Spleen (tissue), 11 donors: ENCODE data around the gene NOXO1. TPM values are rescaled to one million over a fixed set of nuclear protein-coding genes. Genes with fewer than 3 reads are reported as not detected.

Experiments used
- DNase-seq: peaks from one replicate; pipeline ENCODE4 v3.0.0-alpha.2; 2020
- H3K27ac ChIP-seq, 8 donors: fragments of 200-600 bp; sonication (generic) in 7 of 8; 1 replicate in 4 of 8; 2 replicates in 4 of 8; pipeline versions ENCODE4 v1.5.0 to v1.8.0; 2016 to 2021; ENCODE audit warnings: inconsistent platforms in 4 of 8, mild to moderate bottlenecking in 4 of 8, moderate library complexity in 1 of 8
- H3K27me3 ChIP-seq, 7 donors: fragments of 200-600 bp; sonication (generic) in 6 of 7; replicated peaks in 1 of 7; 1 replicate in 4 of 7; 2 replicates in 3 of 7; pipeline versions ENCODE4 v1.5.0 to v1.8.0; 2016 to 2021; ENCODE audit warnings: inconsistent platforms in 3 of 7, mild to moderate bottlenecking in 1 of 7
- H3K36me3 ChIP-seq, 6 donors: fragments of 200-600 bp; sonication (generic) in 5 of 6; 1 replicate in 4 of 6; 2 replicates in 2 of 6; pipeline versions ENCODE4 v1.5.0 to v1.8.0; 2016 to 2021; ENCODE audit warnings: inconsistent platforms in 2 of 6
- H3K4me1 ChIP-seq, 6 donors: fragments of 200-600 bp; sonication (generic) in 5 of 6; 1 replicate in 3 of 6; 2 replicates in 3 of 6; pipeline versions ENCODE4 v1.5.0 to v1.8.0; 2016 to 2021; ENCODE audit warnings: inconsistent platforms in 3 of 6
- H3K4me3 ChIP-seq, 8 donors: fragments of 200-600 bp; sonication (generic) in 7 of 8; 1 replicate in 4 of 8; 2 replicates in 4 of 8; pipeline versions ENCODE4 v1.5.0 to v1.8.0; 2016 to 2021; ENCODE audit warnings: inconsistent platforms in 4 of 8, mild to moderate bottlenecking in 4 of 8, moderate library complexity in 2 of 8
- H3K9me3 ChIP-seq, 8 donors: fragments of 200-600 bp; sonication (generic) in 7 of 8; 1 replicate in 4 of 8; 2 replicates in 4 of 8; pipeline versions ENCODE4 v1.5.0 to v1.8.0; 2016 to 2021; ENCODE audit warnings: inconsistent platforms in 4 of 8
- CTCF ChIP-seq, 11 experiments: fragments of 200-600 bp in 7 of 11; fragments of 450-650 bp in 4 of 11; sonication (generic) in 4 of 11; IDR thresholded peaks in 8 of 11; conservative IDR thresholded peaks in 3 of 11; 1 replicate in 7 of 11; 2 replicates in 4 of 11; pipeline versions ENCODE4 v1.4.0 to v1.8.0; 2016 to 2021; ENCODE audit warnings: antibody characterized with exemption in 11 of 11, inconsistent platforms in 4 of 11, mild to moderate bottlenecking in 1 of 11
- POLR2A ChIP-seq, 3 donors: fragments of 450-650 bp; IDR thresholded peaks; one replicate each; pipeline ENCODE4 v1.5.1; 2017; ENCODE audit warnings: antibody characterized with exemption in 3 of 3, mild to moderate bottlenecking in 1 of 3
- POLR2AphosphoS5 ChIP-seq, 3 donors: sonication (generic); formaldehyde crosslinking; IDR thresholded peaks; one replicate each; pipeline ENCODE4 v1.5.1; 2017; ENCODE audit warnings: antibody characterized with exemption in 3 of 3
- WGBS, 5 donors: extraction: QIAGEN DNeasy Blood & Tissue Kit in 3 of 5; methylation state at CpG; one replicate each; pipeline versions ENCODE4 v1.1.5 to v1.1.7; 2013 to 2018; 5-methylcytosine and 5-hydroxymethylcytosine counted together
- intact Hi-C: fragments of 100-400 bp; cut with DNase I; formaldehyde crosslinking; loops from one replicate; pipeline ENCODE4 v1.15.0; 2023; ENCODE audit warnings: low total_unique reads
- polyA plus RNA-seq, 3 donors: library from polyadenylated mRNA; stranded (reverse); fragments of 200-250 nt; gene quantifications; one replicate each; pipeline ENCODE4 v1.2.1, GENCODE V29; 2013
- total RNA-seq, 7 donors: library from RNA; depleted of rRNA in 3 of 7; stranded (reverse); fragments of >200 nt in 3 of 7; fragmentation: NEBNext Ultra II Directional in 4 of 7; extraction: Animal tissue kit (Norgen Biotek cat#: 25700) in 4 of 7; gene quantifications; one replicate each; pipeline versions ENCODE4 v1.1.0 to v1.2.1, GENCODE V29; 2016 to 2021
- donor health status: healthy with polysubstance abuse.
- donor health status: DM: no; HTN: no; CAD: no; lungs with moderate emphysema.
- donor health status: DM: no; HTN: no; CAD: no.
- donor health status: Bipolar disorder and iron deficiency.
- donor health status: healthy.
- donor health status: DM: no; HTN: no; CAD: no.
- donor health status: DM: yes; HTN: yes; CAD: no.

The NOXO1 gene
- total and polyA plus RNA-seq, 10 donors = 0.30 to 1.4 (median 0.82) TPM; not detected in 4

- no peak overlapping the region for H3K4me3 ChIP-seq
- H3K36me3 ChIP-seq = no peaks in the 10 kb centered on the region
- H3K27me3 ChIP-seq = no peaks in the 10 kb centered on the region
- intact Hi-C loops = no loop called here
- H3K4me1 ChIP-seq = peaks cover 2 to 15% (median 10%) of the 10 kb centered on the region in 6 donors
- no peak for DNase-seq
- WGBS, 5 donors = 78 to 96% (median 87%) methylated on average over 5 to 9 of the region's 9 CpGs
- no peaks in the 10 kb centered on the region for H3K9me3 ChIP-seq
- H3K27ac ChIP-seq = no peak overlapping the region
- TF ChIP-seq CTCF (IDR thresholded peaks at IDR 0.05 in 8 of 11, conservative IDR thresholded peaks at IDR 0.05 in 3 of 11) = no peak
- no peak for TF ChIP-seq POLR2AphosphoS5 (IDR thresholded peaks at IDR 0.05)
- no peak for TF ChIP-seq POLR2A (IDR thresholded peaks at IDR 0.05)
Measured at GRCh38 chr16:1947369-1947670, 33.9 kb downstream of the NOXO1 start.

GRCh38 chr16:1946495-1947368, 34.5 kb downstream of the NOXO1 start:
- Histone ChIP-seq H3K4me1 (peaks cover 8 to 21% (median 16%) of the 10 kb centered on the region in 6 donors), H3K4me3 (no peak overlapping the region), H3K36me3 (no peaks in the 10 kb centered on the region), H3K9me3 (no peaks in the 10 kb centered on the region), H3K27ac (no peak overlapping the region), H3K27me3 (no peaks in the 10 kb centered on the region)
- WGBS, 5 donors = 78 to 91% (median 82%) methylated on average over 30 to 38 of the region's 38 CpGs
- TF ChIP-seq POLR2A (IDR thresholded peaks at IDR 0.05) (no peak), CTCF (IDR thresholded peaks at IDR 0.05 in 8 of 11, conservative IDR thresholded peaks at IDR 0.05 in 3 of 11) (no peak), POLR2AphosphoS5 (IDR thresholded peaks at IDR 0.05) (no peak)
- intact Hi-C loops = no loop called here
- peak; percentile 75 for DNase-seq

- no peak overlapping the region for H3K27ac ChIP-seq
- DNase-seq = peak; percentile 72
- H3K9me3 ChIP-seq = no peaks in the 10 kb centered on the region
- peaks cover 0 to 6% (median under 1%) of the 10 kb centered on the region in 6 donors for H3K36me3 ChIP-seq
- peaks cover 11 to 30% (median 24%) of the 10 kb centered on the region in 6 donors for H3K4me1 ChIP-seq
- TF ChIP-seq CTCF (IDR thresholded peaks at IDR 0.05 in 8 of 11, conservative IDR thresholded peaks at IDR 0.05 in 3 of 11) = no peak
- no peak for TF ChIP-seq POLR2AphosphoS5 (IDR thresholded peaks at IDR 0.05)
- no peak for TF ChIP-seq POLR2A (IDR thresholded peaks at IDR 0.05)
- WGBS, 5 donors = 83 to 91% (median 85%) methylated on average over 17 to 19 of the region's 19 CpGs
- H3K4me3 ChIP-seq = no peak overlapping the region
- H3K27me3 ChIP-seq = no peaks in the 10 kb centered on the region
- intact Hi-C loops = no loop called here
Measured at GRCh38 chr16:1945559-1946391, 35.5 kb downstream of the NOXO1 start.
